ENCODE data around the gene DENND1A.

DENND1A gene

GRCh38 chr9:123530244-123530643 is 399.7 kb downstream of the DENND1A start:
- DNase-seq (ENCODE audit: low spot score), result no peak

DNA sequence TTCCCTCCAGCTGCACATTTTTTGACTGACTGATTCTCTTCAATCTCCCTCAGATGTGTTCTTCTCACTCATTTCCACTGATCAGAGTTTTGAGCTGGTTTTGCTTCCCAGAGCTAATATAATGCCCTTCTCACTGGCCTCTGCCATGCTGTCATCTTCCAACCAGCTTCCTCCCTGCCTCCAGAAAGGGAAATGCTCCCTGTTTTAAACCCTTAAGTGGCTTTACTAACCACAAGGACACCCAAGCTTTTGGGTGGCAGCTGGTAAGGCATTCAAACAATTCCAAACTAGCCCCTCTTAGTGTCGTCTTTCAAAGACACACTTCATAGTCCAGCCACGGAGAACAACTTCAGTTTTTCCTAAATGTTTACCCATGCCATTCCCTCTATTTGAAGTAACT is 401.4 kb downstream of the DENND1A start:
- DNase-seq (ENCODE audit: low spot score), result no peak

DNA sequence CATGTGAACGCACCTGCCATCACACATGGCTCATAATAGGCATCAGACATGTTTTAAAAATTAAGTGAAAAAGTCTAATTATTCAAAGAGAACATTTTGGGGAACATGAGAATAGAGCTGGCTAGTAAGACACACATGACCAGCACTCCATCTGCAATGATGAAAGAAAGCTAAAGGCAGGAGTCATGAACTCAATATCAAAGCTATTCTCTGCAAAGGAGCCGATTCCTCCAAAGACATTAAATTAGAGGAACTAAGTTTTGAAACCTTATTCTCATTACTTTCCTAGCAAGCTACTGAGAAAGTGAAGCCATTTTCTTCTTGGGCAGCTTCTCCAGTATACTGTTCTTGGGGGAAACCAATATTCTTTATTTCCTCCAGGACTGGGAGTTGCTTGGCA is 401.9 kb downstream of the DENND1A start:
- DNase-seq (ENCODE audit: low spot score), result no peak

GRCh38 chr9:123525957-123526356 is 404.0 kb downstream of the DENND1A start:
- DNase-seq (ENCODE audit: low spot score), result no peak

- no peak for DNase-seq (ENCODE audit: low spot score)
These were observed 404.5 kb downstream of the DENND1A start for GRCh38 chr9:123525424-123525823.

DNA sequence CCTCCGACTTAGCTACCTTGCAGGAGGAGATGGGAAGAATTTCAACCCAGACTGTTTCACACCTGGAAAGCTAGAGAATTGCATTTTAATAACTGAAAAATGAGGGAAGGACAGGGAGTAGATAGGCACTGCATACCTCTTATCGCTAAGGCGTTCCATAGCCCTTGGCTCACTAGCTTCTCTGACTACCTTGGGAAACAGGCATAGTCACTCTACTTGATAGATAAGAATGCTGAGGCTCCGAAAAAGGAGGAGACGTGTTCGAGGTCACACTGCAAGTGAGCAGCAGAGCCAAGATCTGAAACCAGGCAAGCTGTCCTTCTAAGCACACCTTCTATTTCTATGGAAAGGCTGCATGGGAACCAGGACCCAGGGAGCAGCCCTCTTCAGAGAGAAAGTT is 405.1 kb downstream of the DENND1A start:
- DNase-seq (ENCODE audit: low spot score), result no peak

DNA sequence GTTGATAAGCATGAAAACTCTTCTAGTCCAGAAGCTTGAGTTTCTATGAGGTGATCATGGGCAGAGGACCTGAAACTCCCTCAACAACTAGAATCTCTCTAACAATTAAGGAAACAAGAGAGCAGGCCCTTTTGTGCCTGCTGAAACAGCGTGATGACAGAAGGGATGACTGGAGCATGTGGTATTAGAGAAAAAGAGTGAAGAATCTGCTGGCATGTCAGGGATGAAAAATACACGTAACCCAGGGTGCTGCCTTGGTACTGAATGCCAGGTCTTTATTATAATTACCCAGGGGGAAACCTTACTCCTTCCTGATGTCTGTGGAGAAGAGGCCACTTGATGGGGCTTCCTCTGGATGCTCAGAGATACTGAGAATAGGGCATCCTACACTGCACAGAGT is 406.1 kb downstream of the DENND1A start:
- no peak for DNase-seq (ENCODE audit: low spot score)

- no peak for DNase-seq (ENCODE audit: low spot score)
These were observed 406.9 kb downstream of the DENND1A start for GRCh38 chr9:123523001-123523400.

- DNase-seq (ENCODE audit: low spot score), result no peak
These were observed 407.7 kb downstream of the DENND1A start for GRCh38 chr9:123522251-123522650.

- no peak for DNase-seq (ENCODE audit: low spot score)
These were observed 411.6 kb downstream of the DENND1A start for GRCh38 chr9:123518338-123518737.

DNA sequence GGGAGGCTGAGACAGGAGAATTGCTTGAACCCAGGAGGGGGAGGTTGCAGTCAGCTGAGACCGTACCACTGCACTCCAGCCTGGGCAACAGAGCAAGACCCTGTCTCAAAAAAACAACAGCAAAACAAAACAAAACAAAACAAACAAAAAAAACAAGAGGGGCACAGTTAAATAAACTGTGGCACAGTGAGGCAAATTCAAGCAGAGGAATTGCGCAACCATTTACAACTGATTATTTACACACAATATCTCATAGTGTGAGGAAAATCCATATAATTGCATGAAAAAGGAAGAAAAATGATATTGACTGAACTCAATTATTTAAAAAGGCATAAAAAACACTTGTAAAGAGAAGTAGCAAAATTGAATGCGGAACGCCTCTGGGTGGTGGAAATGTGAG is 412.4 kb downstream of the DENND1A start:
- DNase-seq (ENCODE audit: low spot score), result no peak

GRCh38 chr9:123514766-123515165 is 415.2 kb downstream of the DENND1A start:
- DNase-seq (ENCODE audit: low spot score), result no peak

- no peak for DNase-seq (ENCODE audit: low spot score)
These were observed 416.4 kb downstream of the DENND1A start for GRCh38 chr9:123513554-123513953.

DNA sequence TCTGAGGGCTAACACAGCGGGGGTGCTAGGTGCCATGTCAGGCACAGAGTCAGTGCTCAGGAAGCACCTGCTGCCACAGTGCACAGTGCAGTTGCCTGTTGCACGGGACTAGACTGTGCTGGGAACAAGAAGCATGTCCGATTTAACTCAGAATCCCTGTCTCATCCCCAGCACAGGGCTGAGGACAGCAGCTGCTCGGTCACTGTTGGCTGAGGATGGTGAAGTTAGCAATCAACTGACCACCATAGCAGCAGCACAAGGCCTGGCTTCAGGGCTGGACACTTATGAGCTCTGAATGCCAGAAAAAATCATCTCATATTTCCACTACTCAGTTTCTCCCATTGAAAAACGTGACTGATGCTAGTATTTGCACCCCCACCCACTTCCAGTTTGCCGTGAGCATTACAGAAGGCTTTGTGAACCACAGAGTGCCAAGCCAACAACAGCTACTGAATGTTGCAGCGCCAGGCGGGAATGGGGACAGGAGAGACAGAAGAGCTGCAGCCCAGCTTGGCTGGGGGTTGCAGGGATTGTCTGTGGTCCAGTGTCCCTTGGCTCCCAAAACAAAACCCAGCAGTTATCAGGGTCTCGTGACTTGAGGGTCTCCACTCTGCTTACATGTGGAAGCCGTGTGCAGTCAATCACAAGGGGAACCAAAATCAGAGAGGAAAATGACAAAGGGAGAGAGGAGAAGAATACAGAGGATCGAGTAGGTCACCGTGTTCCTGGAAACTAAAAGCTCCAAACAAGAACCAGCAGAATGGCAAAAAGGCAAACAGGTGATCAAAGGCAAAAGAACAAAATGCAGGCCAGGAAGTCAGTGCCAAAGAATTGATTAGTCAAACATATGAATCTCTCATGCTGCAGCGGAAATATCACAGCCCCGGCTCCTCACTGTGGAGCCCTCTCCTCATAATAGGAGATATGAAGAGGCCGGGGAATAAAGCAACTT is 418.3 kb downstream of the DENND1A start:
- no peak for DNase-seq (ENCODE audit: low spot score)

- DNase-seq (ENCODE audit: low spot score), result no peak
These were observed 420.3 kb downstream of the DENND1A start for GRCh38 chr9:123509646-123510045.

- DNase-seq (ENCODE audit: low spot score), result no peak
These were observed 421.9 kb downstream of the DENND1A start for GRCh38 chr9:123508048-123508447.

GRCh38 chr9:123505496-123505895 is 424.4 kb downstream of the DENND1A start:
- no peak for DNase-seq (ENCODE audit: low spot score)

DNA sequence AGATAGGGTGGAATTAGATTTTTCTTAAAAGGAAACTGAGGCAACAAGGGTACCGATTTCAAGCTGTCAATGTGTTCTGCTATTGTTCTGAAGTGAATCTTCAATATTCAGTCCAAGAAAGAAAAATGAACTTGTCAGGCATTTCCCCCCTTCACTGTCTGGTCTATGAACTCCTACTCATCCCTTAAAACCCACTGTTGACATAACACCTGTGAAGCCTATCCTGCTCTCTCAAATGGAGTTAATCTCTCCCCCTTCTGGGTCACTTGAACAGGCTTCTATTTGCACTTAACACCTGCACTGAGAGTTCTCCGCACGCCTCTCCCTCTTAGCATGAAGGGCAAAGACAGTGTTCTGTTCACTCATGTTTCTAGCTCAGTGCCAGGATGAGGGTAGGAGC is 429.6 kb downstream of the DENND1A start:
- DNase-seq (ENCODE audit: low spot score), result no peak

- DNase-seq (ENCODE audit: low spot score), result no peak
These were observed 432.1 kb downstream of the DENND1A start for GRCh38 chr9:123497830-123498229.

DNA sequence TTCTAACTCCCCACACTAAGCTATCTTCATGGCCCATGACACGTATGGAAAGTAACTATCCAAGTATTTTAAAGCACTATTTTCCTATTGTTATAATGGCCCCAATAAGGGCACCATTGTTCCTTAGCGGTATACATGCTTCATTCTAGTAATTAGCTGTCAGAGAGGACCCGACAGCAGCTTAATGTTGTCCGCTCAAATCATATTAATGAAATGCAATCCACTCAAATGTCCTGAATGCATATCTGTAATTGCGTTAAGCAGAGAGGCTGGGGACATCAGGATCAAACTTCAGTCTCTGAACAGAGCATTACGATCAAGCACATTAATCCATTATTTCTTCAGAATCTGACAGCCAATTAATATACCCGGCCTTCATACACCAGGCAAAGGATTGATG is 434.2 kb downstream of the DENND1A start:
- DNase-seq (ENCODE audit: low spot score), result no peak

GRCh38 chr9:123493627-123494026 is 436.3 kb downstream of the DENND1A start:
- DNase-seq (ENCODE audit: low spot score), result peak; percentile 30

- DNase-seq (ENCODE audit: low spot score), result no peak
These were observed 439.2 kb downstream of the DENND1A start for GRCh38 chr9:123490688-123491087.

GRCh38 chr9:123488722-123489321 is 441.1 kb downstream of the DENND1A start:
- no peak for DNase-seq (ENCODE audit: low spot score)
